Adrenal gland (tissue), 12 donors: ENCODE measurements around the gene THBS2. TPM values are rescaled to one million over a fixed set of nuclear protein-coding genes. Genes with fewer than 3 reads are reported as not detected.

ENCODE experiments used
- DNase-seq, 7 donors: peaks; one replicate each; pipeline ENCODE4 v3.0.0-alpha.2; 2019 to 2020
- H3K27ac ChIP-seq, 5 donors: fragments of 200-600 bp; sonication (generic) in 4 of 5; 1 replicate in 3 of 5; 2 replicates in 2 of 5; pipeline versions ENCODE4 v1.5.1 to v1.8.0; 2016 to 2020; ENCODE audit warnings: mild to moderate bottlenecking in 1 of 5
- H3K27me3 ChIP-seq: fragments of 200-600 bp; 2 replicates; pipeline ENCODE4 v1.8.0; 2021
- H3K36me3 ChIP-seq, 2 donors: fragments of 200-600 bp; replicated peaks in 1 of 2; 1 replicate in 1 of 2; 2 replicates in 1 of 2; pipeline versions ENCODE4 v1.5.1 to v1.8.0; 2018 to 2022
- H3K4me1 ChIP-seq, 2 donors: fragments of 200-600 bp; replicated peaks in 1 of 2; 1 replicate in 1 of 2; 2 replicates in 1 of 2; pipeline versions ENCODE4 v1.5.1 to v1.8.0; 2018 to 2021
- H3K4me3 ChIP-seq, 4 donors: fragments of 200-600 bp; sonication (generic) in 3 of 4; one replicate each; pipeline ENCODE4 v1.5.1; 2016 to 2018
- H3K9me3 ChIP-seq, 3 donors: fragments of 200-600 bp; sonication (generic) in 1 of 3; replicated peaks in 1 of 3; 1 replicate in 2 of 3; 2 replicates in 1 of 3; pipeline versions ENCODE4 v1.5.1 to v1.8.0; 2016 to 2021
- CTCF ChIP-seq, 6 experiments: fragments of 450-650 bp in 4 of 6; fragments of 200-600 bp in 2 of 6; sonication (generic) in 1 of 6; IDR thresholded peaks; 1 replicate in 5 of 6; 2 replicates in 1 of 6; pipeline versions ENCODE4 v1.5.1 to v1.8.0; 2016 to 2021; ENCODE audit warnings: antibody characterized with exemption in 6 of 6, mild to moderate bottlenecking in 2 of 6, moderate library complexity in 1 of 6
- POLR2A ChIP-seq, 2 donors: fragments of 450-650 bp; IDR thresholded peaks; one replicate each; pipeline ENCODE4 v1.6.1; 2017; ENCODE audit warnings: antibody characterized with exemption in 2 of 2, mild to moderate bottlenecking in 2 of 2, moderate library complexity in 1 of 2
- WGBS, 4 donors: extraction: QIAGEN DNeasy Blood & Tissue Kit in 2 of 4; methylation state at CpG; one replicate each; pipeline versions ENCODE4 v1.1.5 to v1.1.7; 2013 to 2017; 5-methylcytosine and 5-hydroxymethylcytosine counted together
- intact Hi-C, 2 donors: fragments of 100-400 bp; cut with DNase I; formaldehyde crosslinking; loops; one replicate each; pipeline versions ENCODE4 v1.14.1 to v1.15.0; 2022 to 2023
- polyA plus RNA-seq, 3 donors: library from polyadenylated mRNA; stranded (reverse); fragments of 200-250 nt in 2 of 3; fragments of 350-450 nt in 1 of 3; fragmentation: Illumina TruSeq in 1 of 3; extraction: RNeasy Lipid Tissue Mini Kit (QIAGEN cat#74804) in 1 of 3; gene quantifications; one replicate each; pipeline ENCODE4 v1.2.3, GENCODE V29; 2013 to 2014
- total RNA-seq, 9 donors: library from RNA; depleted of rRNA in 4 of 9; stranded (reverse); fragments of >200 nt in 4 of 9; fragments of 120-200 nt in 1 of 9; fragmentation: NEBNext Ultra II Directional in 1 of 9; extraction: Animal tissue kit (Norgen Biotek cat#: 25700) in 1 of 9; gene quantifications; one replicate each; pipeline versions ENCODE4 v1.1.0 to v1.2.4, GENCODE V29; 2013 to 2023
- donor health status: healthy with polysubstance abuse.
- donor health status: Bipolar disorder and iron deficiency.
- donor health status: DM: yes; HTN: yes; CAD: no.
- donor health status: DM: no; HTN: no; CAD: no.
- donor health status: DM: no; HTN: no; CAD: no.
- donor health status: DM: yes; HTN: yes; CAD: no.

The THBS2 gene
- total and polyA plus RNA-seq, 12 donors, result 5.6 to 72.7 (median 14.8) TPM

- H3K27ac ChIP-seq, result no peak overlapping the region
Measured at GRCh38 chr6:169238766-169239165, 14.9 kb downstream of the THBS2 start.

GRCh38 chr6:169237496-169238134 lies 16.0 kb downstream of the THBS2 start:
- no peaks in the 10 kb centered on the region for H3K36me3 ChIP-seq
- H3K27me3 ChIP-seq, result no peaks in the 10 kb centered on the region
- no peak overlapping the region for H3K27ac ChIP-seq
- H3K4me1 ChIP-seq, result no peaks in the 10 kb centered on the region
- TF ChIP-seq CTCF (IDR thresholded peaks at IDR 0.05), result no peak
- no peak for TF ChIP-seq POLR2A (IDR thresholded peaks at IDR 0.05)
- 86 to 93% (median 89%) methylated on average over 15 to 25 of the region's 25 CpGs for WGBS, 4 donors
- H3K9me3 ChIP-seq, result no peaks in the 10 kb centered on the region
- H3K4me3 ChIP-seq, result no peak overlapping the region
- DNase-seq, result no peak
- intact Hi-C loops, result no loop called here

More at GRCh38 chr6:169238766-169239165, 14.9 kb downstream of the THBS2 start:
- intact Hi-C loops, result no loop called here
- Histone ChIP-seq H3K9me3 (no peaks in the 10 kb centered on the region), H3K27me3 (no peaks in the 10 kb centered on the region), H3K4me3 (no peak overlapping the region), H3K36me3 (no peaks in the 10 kb centered on the region), H3K4me1 (no peaks in the 10 kb centered on the region)
- DNase-seq, result no peak
- TF ChIP-seq CTCF (IDR thresholded peaks at IDR 0.05) (no peak), POLR2A (IDR thresholded peaks at IDR 0.05) (no peak)
- WGBS, 4 donors, result 88 to 93% (median 90%) methylated on average over 6 to 8 of the region's 8 CpGs

DNA sequence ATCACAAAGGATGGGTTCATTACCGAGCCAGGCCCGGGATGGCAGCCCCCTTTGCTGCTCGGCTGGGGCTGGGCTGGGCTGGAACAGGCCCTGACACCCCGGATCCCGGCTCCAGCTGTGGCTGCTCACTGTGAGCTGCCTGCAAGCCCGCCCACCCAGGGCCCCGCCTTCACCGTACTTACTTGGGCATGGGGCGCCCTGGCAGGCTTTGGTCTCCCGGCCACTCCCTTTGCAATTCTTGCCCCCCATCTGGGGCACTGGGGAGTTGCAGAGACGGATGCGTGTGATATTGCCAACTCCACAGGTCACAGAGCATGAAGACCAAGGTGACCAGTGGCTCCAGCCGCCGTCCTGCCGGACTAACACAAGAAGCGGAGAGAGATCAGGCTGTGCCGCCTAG lies 16.7 kb downstream of the THBS2 start:
- DNase-seq, result no peak
- WGBS, 4 donors, result 86 to 92% (median 87%) methylated on average over 6 to 17 of the region's 17 CpGs
- H3K9me3 ChIP-seq, result no peaks in the 10 kb centered on the region
- H3K27ac ChIP-seq, result no peak overlapping the region
- no peaks in the 10 kb centered on the region for H3K4me1 ChIP-seq
- no peak overlapping the region for H3K4me3 ChIP-seq
- intact Hi-C loops, result no loop called here
- H3K27me3 ChIP-seq, result no peaks in the 10 kb centered on the region
- TF ChIP-seq CTCF (IDR thresholded peaks at IDR 0.05), result no peak
- no peak for TF ChIP-seq POLR2A (IDR thresholded peaks at IDR 0.05)
- H3K36me3 ChIP-seq, result no peaks in the 10 kb centered on the region

- Histone ChIP-seq H3K4me1 (no peaks in the 10 kb centered on the region), H3K27ac (no peak overlapping the region), H3K4me3 (no peak overlapping the region), H3K9me3 (no peaks in the 10 kb centered on the region), H3K27me3 (no peaks in the 10 kb centered on the region), H3K36me3 (no peaks in the 10 kb centered on the region)
- 81 to 95% (median 83%) methylated on average over 8 of the region's 8 CpGs for WGBS, 4 donors
- no peak for TF ChIP-seq CTCF (IDR thresholded peaks at IDR 0.05)
- no peak for TF ChIP-seq POLR2A (IDR thresholded peaks at IDR 0.05)
- intact Hi-C loops, result no loop called here
- DNase-seq, result no peak
Measured at GRCh38 chr6:169236545-169236944, 17.1 kb downstream of the THBS2 start.
